Ectodermal cell (in vitro differentiated cells): ENCODE measurements around the gene TBX21.

Experiments used
- H3K27ac ChIP-seq: 2 replicates; pipeline ENCODE4 v1.7.0; 2013; ENCODE audit warnings: mild to moderate bottlenecking, low read depth, low read length; ENCODE audit not compliant: insufficient read depth, poor library complexity, severe bottlenecking
- H3K27me3 ChIP-seq: 2 replicates; pipeline ENCODE4 v1.7.0; 2013; ENCODE audit warnings: mild to moderate bottlenecking, low read length; ENCODE audit not compliant: insufficient read depth, control insufficient read depth, poor library complexity, severe bottlenecking
- H3K36me3 ChIP-seq: one replicate; pipeline ENCODE4 v1.7.0; 2013; ENCODE audit warnings: low read length; ENCODE audit not compliant: control insufficient read depth, insufficient read depth
- H3K4me1 ChIP-seq: one replicate; pipeline ENCODE4 v1.7.0; 2013; ENCODE audit warnings: low read length; ENCODE audit not compliant: control insufficient read depth, insufficient read depth
- H3K4me3 ChIP-seq: 2 replicates; pipeline ENCODE4 v1.7.0; 2013; ENCODE audit warnings: low read depth, low read length, control low read depth; ENCODE audit not compliant: insufficient read depth
- H3K9me3 ChIP-seq: 2 replicates; pipeline ENCODE4 v1.7.0; 2013; ENCODE audit warnings: mild to moderate bottlenecking, low read length, moderate library complexity; ENCODE audit not compliant: control insufficient read depth
- WGBS, 2 experiments: methylation state at CpG; one replicate each; pipeline ENCODE4 v1.1.7; 2013; ENCODE audit warnings: missing lambda C conversion rate in 2 of 2; 5-methylcytosine and 5-hydroxymethylcytosine counted together

The TBX21 gene

GRCh38 chr17:47698749-47699535 is 34.1 kb upstream of the TBX21 start:
- Histone ChIP-seq H3K9me3 (no peaks in the 10 kb centered on the region), H3K4me3 (no peak overlapping the region), H3K36me3 (peaks cover 11% of the 10 kb centered on the region), H3K27me3 (no peaks in the 10 kb centered on the region), H3K27ac (no peak overlapping the region), H3K4me1 (peaks cover 18% of the 10 kb centered on the region)
- 65 to 67% methylated on average over 25 of the region's 25 CpGs for WGBS, 2 experiments

GRCh38 chr17:47699536-47699840 is 33.5 kb upstream of the TBX21 start:
- Histone ChIP-seq H3K27ac (no peak overlapping the region), H3K27me3 (no peaks in the 10 kb centered on the region), H3K36me3 (peaks cover 11% of the 10 kb centered on the region), H3K9me3 (no peaks in the 10 kb centered on the region), H3K4me1 (peaks cover 18% of the 10 kb centered on the region), H3K4me3 (no peak overlapping the region)
- 98 to 100% methylated on average over 4 of the region's 4 CpGs for WGBS, 2 experiments

- no peak overlapping the region for H3K4me3 ChIP-seq
- WGBS, 2 experiments, result 85 to 88% methylated on average over 13 of the region's 13 CpGs
- peaks cover 11% of the 10 kb centered on the region for H3K36me3 ChIP-seq
- peaks cover 18% of the 10 kb centered on the region for H3K4me1 ChIP-seq
- H3K27ac ChIP-seq, result no peak overlapping the region
- no peaks in the 10 kb centered on the region for H3K27me3 ChIP-seq
- no peaks in the 10 kb centered on the region for H3K9me3 ChIP-seq
Measured at GRCh38 chr17:47700471-47701449, 32.3 kb upstream of the TBX21 start.

GRCh38 chr17:47701608-47702007 is 31.4 kb upstream of the TBX21 start:
- Histone ChIP-seq H3K4me1 (peaks cover 18% of the 10 kb centered on the region), H3K27me3 (no peaks in the 10 kb centered on the region), H3K9me3 (no peaks in the 10 kb centered on the region), H3K27ac (no peak overlapping the region), H3K4me3 (no peak overlapping the region), H3K36me3 (peaks cover 11% of the 10 kb centered on the region)
- 79 to 81% methylated on average over 4 of the region's 4 CpGs for WGBS, 2 experiments

GRCh38 chr17:47702391-47702995 is 30.5 kb upstream of the TBX21 start:
- Histone ChIP-seq H3K4me1 (peaks cover 18% of the 10 kb centered on the region), H3K9me3 (no peaks in the 10 kb centered on the region), H3K4me3 (no peak overlapping the region), H3K36me3 (peaks cover 6% of the 10 kb centered on the region), H3K27me3 (peaks cover 2% of the 10 kb centered on the region), H3K27ac (no peak overlapping the region)
- 87 to 90% methylated on average over 12 of the region's 12 CpGs for WGBS, 2 experiments

- Histone ChIP-seq H3K4me1 (peaks cover 21% of the 10 kb centered on the region), H3K4me3 (no peak overlapping the region), H3K27ac (no peak overlapping the region), H3K36me3 (peaks cover 6% of the 10 kb centered on the region), H3K9me3 (no peaks in the 10 kb centered on the region), H3K27me3 (peaks cover 9% of the 10 kb centered on the region)
- WGBS, 2 experiments, result 84 to 91% methylated on average over 14 to 15 of the region's 15 CpGs
Measured at GRCh38 chr17:47703191-47703591, 29.8 kb upstream of the TBX21 start.

- no peak overlapping the region for H3K27ac ChIP-seq
- H3K36me3 ChIP-seq, result peaks cover 6% of the 10 kb centered on the region
- 99% methylated on average over 5 of the region's 5 CpGs for WGBS, 2 experiments
- H3K27me3 ChIP-seq, result peaks cover 13% of the 10 kb centered on the region
- no peak overlapping the region for H3K4me3 ChIP-seq
- no peaks in the 10 kb centered on the region for H3K9me3 ChIP-seq
- H3K4me1 ChIP-seq, result peaks cover 25% of the 10 kb centered on the region
Measured at GRCh38 chr17:47703671-47704070, 29.4 kb upstream of the TBX21 start.

- WGBS, 2 experiments, result 88% methylated on average over 14 of the region's 14 CpGs
Measured at GRCh38 chr17:47704116-47704515, 28.9 kb upstream of the TBX21 start.

GRCh38 chr17:47704736-47705135 is 28.3 kb upstream of the TBX21 start:
- no peaks in the 10 kb centered on the region for H3K9me3 ChIP-seq
- 89% methylated on average over 6 of the region's 6 CpGs for WGBS, 2 experiments
- H3K36me3 ChIP-seq, result no peaks in the 10 kb centered on the region

More at GRCh38 chr17:47704116-47704515, 28.9 kb upstream of the TBX21 start:
- H3K36me3 ChIP-seq, result peaks cover 5% of the 10 kb centered on the region
- H3K4me1 ChIP-seq, result peaks cover 25% of the 10 kb centered on the region
- H3K9me3 ChIP-seq, result no peaks in the 10 kb centered on the region
- H3K27me3 ChIP-seq, result peaks cover 16% of the 10 kb centered on the region
- H3K4me3 ChIP-seq, result no peak overlapping the region
- no peak overlapping the region for H3K27ac ChIP-seq

More at GRCh38 chr17:47704736-47705135, 28.3 kb upstream of the TBX21 start:
- no peak overlapping the region for H3K27ac ChIP-seq
- H3K27me3 ChIP-seq, result peaks cover 22% of the 10 kb centered on the region
- H3K4me3 ChIP-seq, result no peak overlapping the region
- peaks cover 25% of the 10 kb centered on the region for H3K4me1 ChIP-seq
